ENCODE measurements around the gene CACNA1I.

DNA sequence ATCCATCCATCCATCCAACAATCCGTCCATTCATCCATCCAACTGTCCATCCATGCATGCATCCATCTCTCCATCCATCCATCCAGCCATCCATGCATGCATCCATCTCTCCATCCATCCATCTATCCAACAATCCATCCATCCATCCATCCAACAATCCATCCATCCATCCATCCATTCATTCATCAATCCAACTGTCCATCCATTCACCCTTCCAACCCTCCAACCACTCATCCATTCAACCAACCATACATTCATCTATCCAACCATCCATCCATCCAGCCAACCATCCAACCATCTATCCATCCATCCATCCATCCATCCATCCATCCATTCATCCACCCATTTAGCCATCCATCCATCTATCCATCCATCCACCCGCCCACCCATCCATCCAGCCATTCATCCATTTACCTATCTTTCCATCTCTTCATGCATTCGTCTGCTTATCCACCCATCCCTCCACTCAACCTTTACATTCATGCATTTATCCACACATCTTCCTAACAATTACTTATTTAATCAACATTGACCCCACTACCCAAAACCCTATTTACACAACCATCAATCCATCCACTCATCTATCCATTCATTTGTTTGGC lies 12.6 kb downstream of the CACNA1I start:
- TF ChIP-seq, protein P1, sequence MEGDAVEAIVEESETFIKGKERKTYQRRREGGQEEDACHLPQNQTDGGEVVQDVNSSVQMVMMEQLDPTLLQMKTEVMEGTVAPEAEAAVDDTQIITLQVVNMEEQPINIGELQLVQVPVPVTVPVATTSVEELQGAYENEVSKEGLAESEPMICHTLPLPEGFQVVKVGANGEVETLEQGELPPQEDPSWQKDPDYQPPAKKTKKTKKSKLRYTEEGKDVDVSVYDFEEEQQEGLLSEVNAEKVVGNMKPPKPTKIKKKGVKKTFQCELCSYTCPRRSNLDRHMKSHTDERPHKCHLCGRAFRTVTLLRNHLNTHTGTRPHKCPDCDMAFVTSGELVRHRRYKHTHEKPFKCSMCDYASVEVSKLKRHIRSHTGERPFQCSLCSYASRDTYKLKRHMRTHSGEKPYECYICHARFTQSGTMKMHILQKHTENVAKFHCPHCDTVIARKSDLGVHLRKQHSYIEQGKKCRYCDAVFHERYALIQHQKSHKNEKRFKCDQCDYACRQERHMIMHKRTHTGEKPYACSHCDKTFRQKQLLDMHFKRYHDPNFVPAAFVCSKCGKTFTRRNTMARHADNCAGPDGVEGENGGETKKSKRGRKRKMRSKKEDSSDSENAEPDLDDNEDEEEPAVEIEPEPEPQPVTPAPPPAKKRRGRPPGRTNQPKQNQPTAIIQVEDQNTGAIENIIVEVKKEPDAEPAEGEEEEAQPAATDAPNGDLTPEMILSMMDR (IDR thresholded peaks at IDR 0.05), result no peak
- no peak for TF ChIP-seq POLR2A (IDR thresholded peaks at IDR 0.05)

All from sigmoid colon (tissue), 3 donors.